Measurements from ENCODE around the gene ZNF850. TPM values are rescaled to one million over a fixed set of nuclear protein-coding genes. Genes with fewer than 3 reads are reported as not detected.
"Not testable (repeated sequence)": the region's sequence is repeated elsewhere in the genome, so short reads cannot be mapped to it uniquely, and the experiment has no call there.

Gene ZNF850
- total RNA-seq, 4 donors from 2014 or later, result 1.5 to 10.7 (median 4.8) TPM

DNA sequence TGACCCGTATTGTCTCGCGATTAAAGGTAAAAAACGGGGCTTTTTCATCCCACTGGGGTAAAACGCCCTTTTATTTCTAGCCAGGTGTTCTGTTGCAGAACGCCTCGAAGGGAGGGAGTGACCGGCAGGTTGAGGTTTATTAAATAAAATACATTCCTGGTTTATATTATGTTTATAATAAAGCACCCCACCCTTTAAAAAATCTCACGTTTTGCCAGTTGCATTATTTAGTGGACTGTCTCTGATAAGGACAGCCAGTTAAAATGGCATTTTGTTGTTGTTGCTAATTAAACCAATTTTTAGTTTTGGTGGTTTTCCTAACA lies 25.1 kb upstream of the ZNF850 start:
- H3K4me1 ChIP-seq, result peaks cover 6% of the 10 kb centered on the region
- TF ChIP-seq POLR2A (IDR thresholded peaks at IDR 0.05), result no peak
- no peak for TF ChIP-seq POLR2AphosphoS5 (IDR thresholded peaks at IDR 0.05)
- TF ChIP-seq, protein P1, sequence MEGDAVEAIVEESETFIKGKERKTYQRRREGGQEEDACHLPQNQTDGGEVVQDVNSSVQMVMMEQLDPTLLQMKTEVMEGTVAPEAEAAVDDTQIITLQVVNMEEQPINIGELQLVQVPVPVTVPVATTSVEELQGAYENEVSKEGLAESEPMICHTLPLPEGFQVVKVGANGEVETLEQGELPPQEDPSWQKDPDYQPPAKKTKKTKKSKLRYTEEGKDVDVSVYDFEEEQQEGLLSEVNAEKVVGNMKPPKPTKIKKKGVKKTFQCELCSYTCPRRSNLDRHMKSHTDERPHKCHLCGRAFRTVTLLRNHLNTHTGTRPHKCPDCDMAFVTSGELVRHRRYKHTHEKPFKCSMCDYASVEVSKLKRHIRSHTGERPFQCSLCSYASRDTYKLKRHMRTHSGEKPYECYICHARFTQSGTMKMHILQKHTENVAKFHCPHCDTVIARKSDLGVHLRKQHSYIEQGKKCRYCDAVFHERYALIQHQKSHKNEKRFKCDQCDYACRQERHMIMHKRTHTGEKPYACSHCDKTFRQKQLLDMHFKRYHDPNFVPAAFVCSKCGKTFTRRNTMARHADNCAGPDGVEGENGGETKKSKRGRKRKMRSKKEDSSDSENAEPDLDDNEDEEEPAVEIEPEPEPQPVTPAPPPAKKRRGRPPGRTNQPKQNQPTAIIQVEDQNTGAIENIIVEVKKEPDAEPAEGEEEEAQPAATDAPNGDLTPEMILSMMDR (IDR thresholded peaks at IDR 0.05), result no peak
- TF ChIP-seq EP300 (IDR thresholded peaks at IDR 0.05), result no peak
- WGBS, result under 1% methylated on average over 9 of the region's 9 CpGs
- H3K9me3 ChIP-seq, result peaks cover 14% of the 10 kb centered on the region
- no peak for DNase-seq (ENCODE audit: low spot score in 2 of 2)
- peak overlapping the region; percentile 81 for H3K4me3 ChIP-seq
- H3K27me3 ChIP-seq, result no peaks in the 10 kb centered on the region
- H3K27ac ChIP-seq, result peak overlapping the region; percentile 80
- peaks cover 27% of the 10 kb centered on the region for H3K36me3 ChIP-seq

DNA sequence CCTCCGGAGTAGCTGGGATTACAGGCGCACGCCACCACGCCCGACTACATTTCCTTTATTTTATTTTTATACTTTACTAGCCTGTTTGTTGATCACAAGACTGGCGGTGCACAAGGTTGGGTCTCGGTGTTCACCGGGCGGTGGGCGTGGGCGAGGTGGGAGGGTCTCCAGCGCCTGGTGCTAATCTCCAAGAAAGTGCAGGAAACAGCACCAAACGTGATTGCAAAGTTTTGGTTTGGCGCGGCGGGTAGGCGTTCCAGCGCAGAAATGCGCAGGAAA lies 24.0 kb upstream of the ZNF850 start:
- 13% methylated on average over 19 of the region's 19 CpGs for WGBS
- Histone ChIP-seq H3K9me3 (peaks cover 14% of the 10 kb centered on the region), H3K4me3 (peak overlapping the region; percentile 81), H3K36me3 (peaks cover 17% of the 10 kb centered on the region), H3K27me3 (no peaks in the 10 kb centered on the region), H3K4me1 (peaks cover 6% of the 10 kb centered on the region), H3K27ac (peak overlapping the region; percentile 80)
- TF ChIP-seq POLR2A (IDR thresholded peaks at IDR 0.05) (no peak), POLR2AphosphoS5 (IDR thresholded peaks at IDR 0.05) (no peak), EP300 (IDR thresholded peaks at IDR 0.05) (no peak)
- TF ChIP-seq, protein P1 (IDR thresholded peaks at IDR 0.05), result no peak
- DNase-seq (ENCODE audit: low spot score in 2 of 2), result no peak

DNA sequence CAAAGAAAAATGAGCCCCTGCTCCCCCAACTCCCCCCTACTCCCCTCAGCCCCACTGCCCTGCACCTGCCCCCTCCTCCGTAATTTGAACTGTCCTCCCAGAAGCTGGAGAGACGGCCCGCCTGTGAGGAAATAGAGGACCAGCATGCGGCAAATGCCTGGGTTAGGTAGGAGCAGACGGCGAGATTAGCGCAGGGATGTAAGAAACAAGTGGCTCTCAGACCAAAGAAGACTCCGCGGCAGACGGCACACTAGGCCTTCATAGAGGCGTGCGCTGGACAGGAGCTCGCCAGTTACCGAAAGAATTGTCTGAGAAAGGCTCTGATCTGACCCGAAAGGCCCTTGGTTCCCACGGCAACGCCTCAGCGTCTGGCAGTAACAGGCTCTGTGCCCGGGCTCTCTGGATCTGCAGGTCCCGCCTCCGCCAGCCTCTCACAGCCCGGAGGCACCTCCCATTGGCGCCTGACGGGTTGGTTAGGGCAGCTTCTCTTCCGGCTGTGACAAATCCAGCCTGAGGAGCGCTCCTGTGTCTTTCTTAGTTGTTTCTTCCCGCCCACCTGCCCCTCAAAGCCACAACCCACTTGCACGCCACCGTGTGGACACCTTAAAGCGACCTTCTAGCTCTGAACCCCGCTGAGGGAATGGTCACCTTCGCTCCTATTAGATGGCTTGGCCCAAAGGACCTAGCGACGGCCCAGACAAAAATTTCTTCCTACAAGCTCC lies 19.0 kb upstream of the ZNF850 start:
- not testable (repeated sequence) for H3K27me3 ChIP-seq; DNase-seq (ENCODE audit: low spot score in 2 of 2); H3K4me1 ChIP-seq; H3K27ac ChIP-seq; H3K9me3 ChIP-seq; H3K36me3 ChIP-seq
- WGBS, result 8% methylated on average over 26 of the region's 34 CpGs
- H3K4me3 ChIP-seq, result peak overlapping the region; percentile 7

DNA sequence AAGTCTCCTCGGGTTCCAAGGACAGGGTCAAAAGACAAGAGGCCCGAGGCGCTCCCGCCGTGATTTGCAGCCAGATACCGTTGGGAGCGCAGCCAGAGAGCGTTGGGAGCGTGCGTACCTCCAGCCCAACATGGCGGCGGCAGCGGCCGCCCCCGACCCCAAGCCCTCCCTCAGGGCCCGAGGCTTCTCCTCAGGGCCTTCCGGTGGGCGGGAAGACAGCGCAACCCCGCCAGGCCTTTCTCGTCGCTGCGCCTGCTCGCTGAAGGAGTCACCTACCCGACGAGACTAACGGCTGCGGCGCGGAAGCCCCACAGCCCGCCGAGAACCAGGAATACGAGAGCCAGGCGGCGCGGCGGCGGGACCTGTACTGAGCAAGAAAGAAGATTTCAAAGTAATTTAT lies 3.2 kb upstream of the ZNF850 start:
- Histone ChIP-seq H3K36me3 (no peaks in the 10 kb centered on the region), H3K9me3 (no peaks in the 10 kb centered on the region), H3K4me3 (peak overlapping the region; percentile 41), H3K4me1 (peaks cover 19% of the 10 kb centered on the region), H3K27ac (peak overlapping the region; percentile 10), H3K27me3 (peaks cover 3% of the 10 kb centered on the region)
- no peak for DNase-seq (ENCODE audit: low spot score in 2 of 2)
- 24% methylated on average over 12 of the region's 38 CpGs for WGBS
- TF ChIP-seq, protein P1 (IDR thresholded peaks at IDR 0.05), result no peak
- TF ChIP-seq POLR2AphosphoS5 (IDR thresholded peaks at IDR 0.05) (no peak), EP300 (IDR thresholded peaks at IDR 0.05) (no peak), POLR2A (IDR thresholded peaks at IDR 0.05) (no peak)

DNA sequence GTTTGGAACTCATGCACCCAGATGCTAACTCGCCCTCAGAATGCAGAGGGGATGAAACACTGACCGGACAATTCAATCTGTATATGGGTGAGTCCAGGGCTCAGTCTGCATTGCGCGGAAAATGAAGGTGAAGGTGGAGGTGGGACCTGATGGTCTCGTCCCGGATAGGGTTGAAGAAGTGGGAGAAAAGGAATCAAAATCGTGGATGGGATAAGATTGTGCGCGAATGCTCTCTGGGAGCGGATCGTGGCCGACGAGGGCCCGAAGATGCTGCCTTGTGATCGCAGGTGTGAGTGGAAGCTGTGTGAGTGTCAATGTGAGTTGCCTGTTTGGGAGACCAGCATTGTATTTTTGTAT lies 594 bp upstream of the ZNF850 start:
- Histone ChIP-seq H3K4me1 (peaks cover 19% of the 10 kb centered on the region), H3K4me3 (peak overlapping the region; percentile 87), H3K9me3 (no peaks in the 10 kb centered on the region), H3K27me3 (peaks cover 3% of the 10 kb centered on the region), H3K36me3 (no peaks in the 10 kb centered on the region), H3K27ac (no peak overlapping the region)
- 3% methylated on average over 15 of the region's 15 CpGs for WGBS
- TF ChIP-seq POLR2A (IDR thresholded peaks at IDR 0.05), result no peak
- TF ChIP-seq POLR2AphosphoS5 (IDR thresholded peaks at IDR 0.05), result no peak
- TF ChIP-seq EP300 (IDR thresholded peaks at IDR 0.05), result no peak
- TF ChIP-seq, protein P1 (IDR thresholded peaks at IDR 0.05), result no peak
- DNase-seq (ENCODE audit: low spot score in 2 of 2), result no peak

Data from suprapubic skin (tissue), 4 donors.